ENCODE data around the gene HOXC10.

GRCh38 chr12:53937099-53937498 lies 47.8 kb upstream of the HOXC10 start:
- TF ChIP-seq CTCF (optimal IDR thresholded peaks at IDR 0.05 in 1 of 3, IDR thresholded peaks at IDR 0.05 in 1 of 3, conservative IDR thresholded peaks at IDR 0.05 in 1 of 3; ENCODE audit: extremely low read depth in 1 of 3, insufficient read depth in 2 of 3, low read length in 3 of 3) (no peak), EZH2 (IDR thresholded peaks at IDR 0.05; ENCODE audit: low read length) (no peak)

All from keratinocyte (primary cell).